ENCODE results near the gene PARD6G. TPM values are rescaled to one million over a fixed set of nuclear protein-coding genes. Genes with fewer than 3 reads are reported as not detected.

The PARD6G gene
- total RNA-seq, 3 donors from 2014 or later, result 0.58 to 8.5 (median 2.0) TPM

GRCh38 chr18:80200171-80200931 is 47.0 kb downstream of the PARD6G start:
- no peak for ATAC-seq
- intact Hi-C loops (cut with DNase I, micrococcal nuclease), result no loop called here
- Histone ChIP-seq H3K4me3 (no peak overlapping the region), H3K36me3 (ENCODE audit: low read depth) (no peaks in the 10 kb centered on the region), H3K4me1 (ENCODE audit: low read depth) (no peaks in the 10 kb centered on the region), H3K9me3 (no peaks in the 10 kb centered on the region)
- TF ChIP-seq, protein P1, sequence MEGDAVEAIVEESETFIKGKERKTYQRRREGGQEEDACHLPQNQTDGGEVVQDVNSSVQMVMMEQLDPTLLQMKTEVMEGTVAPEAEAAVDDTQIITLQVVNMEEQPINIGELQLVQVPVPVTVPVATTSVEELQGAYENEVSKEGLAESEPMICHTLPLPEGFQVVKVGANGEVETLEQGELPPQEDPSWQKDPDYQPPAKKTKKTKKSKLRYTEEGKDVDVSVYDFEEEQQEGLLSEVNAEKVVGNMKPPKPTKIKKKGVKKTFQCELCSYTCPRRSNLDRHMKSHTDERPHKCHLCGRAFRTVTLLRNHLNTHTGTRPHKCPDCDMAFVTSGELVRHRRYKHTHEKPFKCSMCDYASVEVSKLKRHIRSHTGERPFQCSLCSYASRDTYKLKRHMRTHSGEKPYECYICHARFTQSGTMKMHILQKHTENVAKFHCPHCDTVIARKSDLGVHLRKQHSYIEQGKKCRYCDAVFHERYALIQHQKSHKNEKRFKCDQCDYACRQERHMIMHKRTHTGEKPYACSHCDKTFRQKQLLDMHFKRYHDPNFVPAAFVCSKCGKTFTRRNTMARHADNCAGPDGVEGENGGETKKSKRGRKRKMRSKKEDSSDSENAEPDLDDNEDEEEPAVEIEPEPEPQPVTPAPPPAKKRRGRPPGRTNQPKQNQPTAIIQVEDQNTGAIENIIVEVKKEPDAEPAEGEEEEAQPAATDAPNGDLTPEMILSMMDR (IDR thresholded peaks at IDR 0.05), result no peak
- no peak for DNase-seq

DNA sequence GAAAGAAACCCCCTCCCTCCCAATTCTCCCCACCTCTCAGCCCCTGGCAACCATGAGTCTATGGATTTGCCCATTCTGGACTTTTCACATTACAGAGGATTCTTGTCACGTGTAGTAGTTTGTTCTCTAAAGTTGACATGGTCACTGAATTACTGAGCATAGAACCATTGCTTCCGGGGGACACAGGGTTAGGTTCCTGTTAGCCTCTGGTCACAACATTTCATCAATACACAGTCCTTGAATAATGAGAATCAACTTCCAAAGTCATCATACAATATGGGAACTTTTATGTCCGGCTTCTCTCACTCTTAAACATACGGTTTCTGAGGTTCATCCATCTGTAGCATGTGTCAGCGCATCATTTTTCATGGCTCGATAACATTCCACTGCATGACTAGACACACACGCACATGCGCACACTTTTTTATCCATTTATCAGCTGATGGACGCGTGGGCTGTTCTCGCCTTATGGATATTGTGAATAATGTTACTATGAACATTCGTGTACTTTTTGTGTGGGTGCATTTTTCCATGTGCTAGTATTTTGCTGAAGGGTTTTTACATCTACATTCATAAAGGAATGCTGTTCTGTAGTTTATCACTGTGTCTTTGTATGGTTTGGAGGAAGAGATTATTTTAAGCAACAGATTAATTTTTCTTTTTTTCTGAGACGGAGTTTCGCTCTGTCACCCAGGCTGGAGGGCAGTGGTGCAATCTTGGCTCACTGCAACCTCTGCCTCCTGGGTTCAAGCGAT is 48.1 kb downstream of the PARD6G start:
- TF ChIP-seq, protein P1 (IDR thresholded peaks at IDR 0.05), result no peak
- no peaks in the 10 kb centered on the region for H3K9me3 ChIP-seq
- DNase-seq, result no peak
- no peak for ATAC-seq
- no peaks in the 10 kb centered on the region for H3K4me1 ChIP-seq (ENCODE audit: low read depth)
- no peak overlapping the region for H3K4me3 ChIP-seq
- H3K36me3 ChIP-seq (ENCODE audit: low read depth), result no peaks in the 10 kb centered on the region
- intact Hi-C loops (cut with DNase I, micrococcal nuclease), result no loop called here

- DNase-seq, result no peak
- ATAC-seq, result no peak
- no peaks in the 10 kb centered on the region for H3K36me3 ChIP-seq (ENCODE audit: low read depth)
- intact Hi-C loops (cut with DNase I, micrococcal nuclease), result no loop called here
- H3K9me3 ChIP-seq, result no peaks in the 10 kb centered on the region
- no peaks in the 10 kb centered on the region for H3K4me1 ChIP-seq (ENCODE audit: low read depth)
- TF ChIP-seq, protein P1 (IDR thresholded peaks at IDR 0.05), result no peak
- H3K4me3 ChIP-seq, result no peak overlapping the region
Measured at GRCh38 chr18:80198391-80198790, 48.9 kb downstream of the PARD6G start.

DNA sequence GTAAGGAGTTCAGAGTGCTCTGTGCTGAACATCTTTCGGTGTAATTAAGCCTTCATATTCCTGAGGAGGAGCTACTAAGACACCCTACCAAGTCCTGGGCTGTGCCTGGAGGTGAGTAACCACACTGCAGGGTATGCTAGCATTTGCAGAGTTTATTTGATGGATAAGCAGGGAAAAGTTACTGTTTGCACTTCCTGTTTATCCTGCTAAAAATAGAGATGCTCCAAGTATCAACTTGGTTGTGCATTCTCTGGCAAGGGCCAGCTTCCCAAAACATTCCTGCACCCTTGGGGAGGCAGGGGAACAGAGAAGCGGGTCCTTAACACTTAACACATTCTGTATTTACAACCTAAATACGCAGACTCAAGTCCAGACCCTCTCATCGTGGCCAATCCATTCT is 49.8 kb downstream of the PARD6G start:
- intact Hi-C loops (cut with DNase I, micrococcal nuclease), result no loop called here

GRCh38 chr18:80196528-80197320 is 50.6 kb downstream of the PARD6G start:
- Histone ChIP-seq H3K36me3 (ENCODE audit: low read depth) (no peaks in the 10 kb centered on the region), H3K9me3 (no peaks in the 10 kb centered on the region), H3K4me1 (ENCODE audit: low read depth) (no peaks in the 10 kb centered on the region), H3K4me3 (no peak overlapping the region)
- ATAC-seq (no peak), DNase-seq (no peak)
- TF ChIP-seq, protein P1 (IDR thresholded peaks at IDR 0.05), result no peak
- intact Hi-C loops (cut with DNase I, micrococcal nuclease), result no loop called here

More for the DNA sequence above, 49.8 kb downstream of the PARD6G start:
- ATAC-seq (no peak), DNase-seq (no peak)
- Histone ChIP-seq H3K9me3 (no peaks in the 10 kb centered on the region), H3K36me3 (ENCODE audit: low read depth) (no peaks in the 10 kb centered on the region), H3K4me1 (ENCODE audit: low read depth) (no peaks in the 10 kb centered on the region), H3K4me3 (no peak overlapping the region)
- TF ChIP-seq, protein P1 (IDR thresholded peaks at IDR 0.05), result no peak

Measured in mucosa of descending colon (tissue), 3 donors.